HG03571 (cell line): ENCODE results near the gene DCLK1.
"Not testable (repeated sequence)": the region's sequence is repeated elsewhere in the genome, so short reads cannot be mapped to it uniquely, and the experiment has no call there.

Source experiments
- ATAC-seq: cut with Tn5 transposase; IDR thresholded peaks from one replicate; pipeline ENCODE4 v1.9.1; 2021; ENCODE audit not compliant: unreplicated experiment

The DCLK1 gene

DNA sequence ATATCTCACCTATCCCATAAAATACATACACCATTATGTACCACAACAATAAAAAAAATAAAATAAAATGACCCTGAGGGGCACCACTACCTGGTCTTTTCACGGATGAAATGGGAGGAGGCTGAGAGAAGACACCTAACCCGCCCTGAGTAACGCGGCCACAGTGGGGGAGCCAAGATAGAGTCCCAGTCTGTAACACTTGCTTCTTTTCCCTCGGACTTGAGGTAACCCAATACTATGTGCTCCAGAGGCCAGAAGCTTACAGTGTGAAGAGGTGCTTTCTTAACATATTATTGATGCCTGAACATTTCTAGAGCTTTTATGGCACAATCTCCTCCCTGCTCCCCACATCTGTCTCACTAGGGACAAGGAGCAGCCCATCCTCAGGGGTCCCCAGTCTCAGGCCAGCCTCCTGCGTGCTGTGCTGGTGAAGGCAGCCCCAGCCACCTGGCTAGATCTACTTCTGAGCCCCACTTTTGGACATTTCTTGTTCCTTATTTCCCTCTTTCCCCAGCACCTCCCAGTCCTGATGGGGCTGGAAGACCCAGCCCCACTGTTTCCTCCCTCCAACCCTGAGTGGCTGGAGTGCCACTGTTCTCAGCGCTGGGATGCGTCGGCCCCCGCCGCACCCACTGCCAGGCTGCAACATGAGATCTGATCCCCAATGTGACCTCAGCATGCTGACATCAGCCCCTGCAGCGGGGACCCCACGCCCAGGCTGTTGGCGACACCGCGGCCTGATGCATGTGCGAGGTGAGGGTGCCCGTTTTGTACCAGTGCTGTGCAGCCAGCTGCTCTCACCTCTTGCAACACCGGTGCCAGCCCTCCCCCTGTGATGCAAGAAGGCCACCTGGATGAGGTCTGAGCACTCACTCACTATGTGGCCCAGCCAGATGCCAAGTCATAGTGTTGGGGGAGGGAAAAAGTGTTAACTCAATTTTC, 143.3 kb downstream of the DCLK1 start:
- ATAC-seq = no peak

DNA sequence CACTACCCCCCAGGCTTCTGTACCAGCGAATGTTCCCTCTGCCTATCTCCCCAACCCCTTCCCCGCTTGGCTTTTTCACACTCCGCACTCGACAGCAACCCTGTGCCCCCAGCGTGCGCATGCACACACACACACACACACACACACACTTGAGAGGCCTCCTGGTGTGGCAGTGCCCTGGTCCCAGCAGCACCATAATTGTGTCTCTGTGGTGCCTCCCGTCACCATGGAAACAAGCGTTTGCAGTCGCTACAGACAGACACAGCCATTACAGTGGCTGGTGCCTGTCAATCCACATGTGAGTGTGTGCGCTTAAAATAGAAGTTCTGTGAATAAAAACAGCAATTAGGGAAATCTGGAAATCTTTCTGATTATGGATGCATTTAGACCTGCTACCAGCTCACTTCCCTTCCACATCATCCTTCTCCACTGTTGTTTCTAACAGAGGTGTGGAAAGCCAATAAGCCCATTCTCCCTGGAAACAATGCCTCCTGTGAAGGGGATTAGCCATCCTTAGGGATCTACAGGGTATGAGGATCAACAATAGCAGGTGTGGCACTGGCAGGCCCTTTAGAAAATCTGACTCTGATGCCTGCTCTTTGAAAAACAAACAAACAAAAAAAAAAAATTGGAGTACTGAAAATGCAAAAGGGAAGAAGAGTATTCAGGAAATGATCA, 146.3 kb downstream of the DCLK1 start:
- no peak for ATAC-seq

- no peak for ATAC-seq
Observed at GRCh38 chr13:35984287-35984686, 146.9 kb downstream of the DCLK1 start.

DNA sequence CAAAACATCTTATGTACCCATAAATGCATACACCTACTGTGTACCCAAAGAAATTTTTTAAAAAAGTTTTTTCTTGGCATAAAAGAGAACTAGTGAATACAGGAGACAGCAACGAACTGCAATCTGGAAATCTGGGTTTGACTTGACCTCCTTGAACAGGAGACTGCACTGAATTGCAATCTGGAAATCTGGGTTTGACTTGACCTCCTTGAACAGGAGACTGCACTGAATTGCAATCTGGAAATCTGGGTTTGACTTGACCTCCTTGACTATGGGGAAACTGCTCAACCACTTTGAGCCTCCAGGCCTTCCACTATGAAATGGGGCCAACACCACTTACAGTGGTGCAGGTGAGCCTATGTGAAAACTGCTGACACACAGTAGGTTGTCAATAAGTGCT, 147.5 kb downstream of the DCLK1 start:
- ATAC-seq = not testable (repeated sequence)

- ATAC-seq = no peak
Observed at GRCh38 chr13:35983206-35983605, 148.0 kb downstream of the DCLK1 start.

GRCh38 chr13:35979361-35979951, 151.7 kb downstream of the DCLK1 start:
- no peak for ATAC-seq

DNA sequence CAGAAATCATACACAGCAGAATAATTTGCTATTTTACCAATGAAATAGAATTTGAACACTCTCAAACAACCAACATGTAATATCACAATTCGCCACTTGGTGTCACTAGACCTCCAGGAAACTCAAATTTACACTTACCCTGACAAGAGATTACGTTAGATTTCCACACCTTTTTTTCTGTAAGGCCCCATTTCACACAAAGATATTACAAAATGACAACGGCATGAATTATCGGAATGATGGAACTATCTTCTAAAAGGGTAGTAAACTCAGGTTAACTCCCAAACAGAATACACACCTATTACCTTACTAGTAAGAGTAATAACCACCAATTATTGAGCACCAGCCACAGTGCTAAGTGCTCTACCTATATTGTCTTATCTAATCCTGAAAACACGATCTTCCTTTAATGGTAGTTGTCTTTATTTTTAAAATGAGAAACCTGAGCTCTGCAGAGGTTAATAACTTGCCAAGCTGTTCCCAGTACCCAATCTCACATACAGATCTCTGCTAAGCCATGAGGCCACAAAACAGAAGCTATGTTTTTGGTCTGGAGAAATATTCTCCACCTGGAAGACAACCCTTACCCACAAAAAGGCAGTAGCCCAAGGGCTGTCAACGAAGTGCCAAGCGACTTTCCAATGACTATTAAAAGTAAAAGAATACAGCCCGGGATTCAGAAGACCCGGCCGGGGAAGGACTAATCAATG, 152.4 kb downstream of the DCLK1 start:
- no peak for ATAC-seq

- ATAC-seq = no peak
Observed at GRCh38 chr13:35977060-35977459, 154.1 kb downstream of the DCLK1 start.

- ATAC-seq = no peak
Observed at GRCh38 chr13:35976126-35976525, 155.1 kb downstream of the DCLK1 start.

- ATAC-seq = not testable (repeated sequence)
Observed at GRCh38 chr13:35966951-35967350, 164.2 kb downstream of the DCLK1 start.

DNA sequence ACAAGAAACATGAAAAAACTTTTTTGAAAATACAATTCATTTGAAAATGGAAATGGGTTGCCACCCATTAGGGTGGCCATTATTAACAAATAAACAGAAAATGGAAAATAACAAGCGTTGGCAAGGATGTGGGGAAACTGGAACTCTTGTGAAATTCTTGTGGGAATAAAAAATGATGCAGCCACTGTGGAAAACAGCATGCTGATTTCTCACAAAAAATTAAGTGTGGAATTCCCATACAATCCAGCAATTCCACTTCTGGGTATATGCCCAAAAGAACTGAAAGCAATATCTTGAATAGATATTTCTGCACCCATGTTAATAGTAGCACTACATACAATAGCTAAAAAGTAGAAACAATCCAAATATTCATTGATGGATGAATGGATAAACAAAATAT, 165.2 kb downstream of the DCLK1 start:
- no peak for ATAC-seq

GRCh38 chr13:35965226-35965927, 165.8 kb downstream of the DCLK1 start:
- no peak for ATAC-seq

DNA sequence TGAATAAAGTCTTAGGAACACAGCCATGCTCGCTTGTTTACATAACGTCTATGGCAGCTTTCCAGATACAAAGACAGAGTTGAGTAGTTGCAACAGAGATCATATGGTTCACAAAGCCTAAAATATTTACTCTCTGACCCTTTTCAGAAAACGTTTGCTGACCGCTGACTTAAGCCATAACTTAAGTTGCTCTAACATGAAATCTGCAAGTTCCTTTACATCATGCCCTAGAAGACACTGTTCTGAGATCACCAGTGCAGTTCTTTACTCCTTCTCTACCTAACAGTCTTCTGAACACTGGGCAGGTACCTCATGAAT, 166.4 kb downstream of the DCLK1 start:
- no peak for ATAC-seq

GRCh38 chr13:35964011-35964862, 166.9 kb downstream of the DCLK1 start:
- no peak for ATAC-seq

DNA sequence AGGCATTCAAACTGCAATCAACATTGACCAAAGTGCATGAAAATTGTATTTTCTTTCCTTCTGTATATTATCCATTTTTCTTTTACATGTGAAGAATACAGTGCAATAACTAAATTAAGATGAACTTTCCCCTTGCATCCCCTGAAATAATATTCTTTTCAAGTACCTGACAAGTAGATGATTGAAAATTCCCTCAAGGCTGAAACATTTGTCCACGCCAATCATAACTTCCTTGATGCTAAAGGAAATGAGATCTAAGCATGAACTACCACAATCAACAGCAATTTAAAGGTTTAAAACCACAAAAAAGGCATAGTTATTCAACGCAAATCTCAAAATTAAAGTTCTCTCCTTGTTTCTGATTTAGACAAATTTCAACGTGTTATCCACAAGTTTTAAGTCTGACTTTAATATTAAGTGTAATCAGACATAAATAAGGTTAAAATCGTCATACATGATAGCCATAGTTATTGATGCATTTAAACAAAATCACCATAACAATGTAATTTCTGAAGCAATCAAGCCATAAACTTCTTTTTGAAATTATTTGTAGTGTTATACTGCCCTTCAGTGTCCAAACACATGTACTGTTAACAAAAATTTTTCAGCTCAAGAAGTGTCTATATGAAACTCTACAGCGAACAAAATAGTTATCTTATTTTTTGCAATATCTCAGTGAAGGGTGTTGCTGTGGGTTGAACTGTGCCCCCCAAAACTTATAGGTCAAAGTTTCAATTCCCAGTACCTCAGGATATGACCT, 169.5 kb downstream of the DCLK1 start:
- ATAC-seq = no peak

DNA sequence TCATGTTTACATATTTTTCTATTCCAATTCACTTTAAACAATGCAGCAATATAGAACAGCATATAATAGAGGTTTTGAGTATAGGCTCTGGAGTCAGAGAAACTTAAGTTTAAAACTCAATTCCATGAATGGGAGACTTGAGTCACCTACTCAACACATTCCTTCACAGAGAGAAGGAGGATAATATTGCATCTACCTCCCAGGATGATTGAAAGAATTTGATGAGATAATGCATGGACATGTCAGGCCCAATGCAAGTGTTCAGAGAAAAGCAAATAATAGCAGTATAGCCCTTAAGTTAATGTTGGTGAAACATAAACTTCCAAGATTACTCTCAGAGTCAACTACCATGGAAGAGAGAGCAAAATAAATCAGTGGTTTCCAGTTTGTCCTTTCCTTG, 170.2 kb downstream of the DCLK1 start:
- no peak for ATAC-seq

DNA sequence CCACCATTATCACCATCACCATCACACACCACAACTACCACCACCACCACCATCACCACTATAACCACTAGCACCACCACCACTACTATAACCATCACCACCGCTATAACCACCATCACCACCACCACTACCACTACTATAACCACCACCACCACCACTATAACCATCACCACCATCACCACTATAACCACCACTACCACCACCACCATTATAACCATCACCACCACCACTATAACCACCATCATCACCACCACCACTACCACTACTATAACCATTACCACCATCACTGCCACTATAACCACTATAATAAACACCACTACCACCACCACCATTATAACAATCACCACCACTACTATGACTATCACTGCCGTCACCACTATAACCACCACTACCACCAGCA, 173.2 kb downstream of the DCLK1 start:
- ATAC-seq = no peak

- no peak for ATAC-seq
Observed at GRCh38 chr13:35957241-35957731, 173.9 kb downstream of the DCLK1 start.

GRCh38 chr13:35956074-35956473, 175.1 kb downstream of the DCLK1 start:
- ATAC-seq = no peak
